ENCODE measurements around the gene COLQ. TPM values are rescaled to one million over a fixed set of nuclear protein-coding genes. Genes with fewer than 3 reads are reported as not detected.
"Not testable (repeated sequence)": the region's sequence is repeated elsewhere in the genome, so short reads cannot be mapped to it uniquely, and the experiment has no call there.

COLQ gene
- total RNA-seq, 1 donor from 2014 or later = 9.9 TPM

DNA sequence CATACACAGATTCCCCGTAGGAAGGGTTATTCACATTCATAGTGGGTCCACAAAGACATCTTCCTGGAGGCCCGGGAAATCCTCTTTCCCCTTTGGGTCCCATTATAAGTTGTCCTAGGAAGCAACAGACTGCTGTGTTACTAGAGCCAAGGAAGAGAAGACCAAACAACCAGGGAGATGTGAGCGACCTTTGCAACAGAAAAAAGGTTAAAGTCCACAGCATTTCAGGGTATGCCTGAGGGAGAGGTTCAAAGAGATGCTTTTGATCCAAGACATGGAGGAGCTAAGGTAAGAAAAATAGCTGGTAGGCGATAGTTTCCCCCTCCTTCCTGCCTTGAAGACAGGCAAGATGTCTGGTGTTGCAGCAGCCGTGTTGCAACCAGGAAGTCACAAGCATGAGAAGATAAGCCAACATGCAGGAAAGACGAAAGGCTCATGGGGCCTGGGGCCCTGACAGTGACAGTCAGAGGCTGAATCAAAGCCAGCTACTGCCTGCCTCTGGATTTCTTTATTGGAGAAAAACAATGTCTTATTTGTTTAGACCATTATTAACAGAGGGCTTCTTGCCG, 63.2 kb downstream of the COLQ start:
- H3K4me3 Mint-ChIP-seq (ENCODE audit: low read depth) = no peak overlapping the region
- no peak overlapping the region for H3K27ac Mint-ChIP-seq
- H3K4me1 Mint-ChIP-seq (ENCODE audit: low read depth) = no peaks in the 10 kb centered on the region
- no peak for DNase-seq (ENCODE audit: low spot score, unreplicated experiment)
- TF ChIP-seq, protein P1, sequence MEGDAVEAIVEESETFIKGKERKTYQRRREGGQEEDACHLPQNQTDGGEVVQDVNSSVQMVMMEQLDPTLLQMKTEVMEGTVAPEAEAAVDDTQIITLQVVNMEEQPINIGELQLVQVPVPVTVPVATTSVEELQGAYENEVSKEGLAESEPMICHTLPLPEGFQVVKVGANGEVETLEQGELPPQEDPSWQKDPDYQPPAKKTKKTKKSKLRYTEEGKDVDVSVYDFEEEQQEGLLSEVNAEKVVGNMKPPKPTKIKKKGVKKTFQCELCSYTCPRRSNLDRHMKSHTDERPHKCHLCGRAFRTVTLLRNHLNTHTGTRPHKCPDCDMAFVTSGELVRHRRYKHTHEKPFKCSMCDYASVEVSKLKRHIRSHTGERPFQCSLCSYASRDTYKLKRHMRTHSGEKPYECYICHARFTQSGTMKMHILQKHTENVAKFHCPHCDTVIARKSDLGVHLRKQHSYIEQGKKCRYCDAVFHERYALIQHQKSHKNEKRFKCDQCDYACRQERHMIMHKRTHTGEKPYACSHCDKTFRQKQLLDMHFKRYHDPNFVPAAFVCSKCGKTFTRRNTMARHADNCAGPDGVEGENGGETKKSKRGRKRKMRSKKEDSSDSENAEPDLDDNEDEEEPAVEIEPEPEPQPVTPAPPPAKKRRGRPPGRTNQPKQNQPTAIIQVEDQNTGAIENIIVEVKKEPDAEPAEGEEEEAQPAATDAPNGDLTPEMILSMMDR (IDR thresholded peaks at IDR 0.05; ENCODE audit: unreplicated experiment) = no peak
- peaks cover 3% of the 10 kb centered on the region for H3K9me3 Mint-ChIP-seq (ENCODE audit: low read depth)
- H3K27me3 Mint-ChIP-seq = no peaks in the 10 kb centered on the region
- peaks cover 5% of the 10 kb centered on the region for H3K36me3 Mint-ChIP-seq (ENCODE audit: insufficient read depth)

DNA sequence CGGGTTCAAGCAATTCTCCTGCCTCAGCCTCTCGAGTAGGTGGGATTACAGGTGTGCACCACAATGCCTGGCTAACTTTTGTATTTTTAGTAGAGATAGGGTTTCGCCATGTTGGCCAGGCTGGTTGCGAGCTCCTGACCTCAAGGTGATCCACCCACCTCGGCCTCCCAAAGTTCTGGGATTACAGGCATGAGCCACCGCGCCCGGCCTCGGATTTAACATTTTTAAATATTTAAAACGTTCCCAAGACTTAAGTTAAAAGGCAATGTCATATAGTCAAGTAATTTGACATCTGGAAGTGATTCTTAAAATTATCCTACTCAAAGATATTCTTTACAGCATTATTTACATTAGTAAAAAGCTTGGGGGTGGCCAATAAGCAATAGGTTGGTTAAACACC, 64.6 kb downstream of the COLQ start:
- H3K4me3 Mint-ChIP-seq (ENCODE audit: low read depth); H3K4me1 Mint-ChIP-seq (ENCODE audit: low read depth); H3K9me3 Mint-ChIP-seq (ENCODE audit: low read depth); DNase-seq (ENCODE audit: low spot score, unreplicated experiment); H3K27ac Mint-ChIP-seq; H3K36me3 Mint-ChIP-seq (ENCODE audit: insufficient read depth); H3K27me3 Mint-ChIP-seq: not testable (repeated sequence)

DNA sequence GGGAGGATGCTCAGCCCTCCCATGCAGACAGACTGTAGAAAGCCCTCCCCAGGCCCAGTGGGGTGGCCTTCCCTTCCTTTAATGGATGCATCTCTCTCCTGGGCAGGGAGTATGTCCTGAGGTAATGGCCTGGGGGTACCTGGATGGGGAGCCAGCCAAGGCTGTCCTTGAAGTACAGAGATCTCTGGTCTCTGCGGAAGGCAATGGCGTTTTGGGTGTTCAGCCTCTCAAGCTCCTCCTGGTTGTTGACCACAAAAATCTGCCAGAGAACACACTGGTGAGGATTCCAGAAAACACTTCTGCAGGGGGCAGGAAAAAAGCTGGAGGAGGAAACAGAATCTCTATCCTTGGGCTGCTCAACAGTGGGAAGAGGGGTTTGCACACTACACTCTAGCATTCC, 65.2 kb downstream of the COLQ start:
- Mint-ChIP-seq H3K27me3 (no peaks in the 10 kb centered on the region), H3K9me3 (ENCODE audit: low read depth) (peaks cover 3% of the 10 kb centered on the region), H3K4me3 (ENCODE audit: low read depth) (no peak overlapping the region), H3K4me1 (ENCODE audit: low read depth) (no peaks in the 10 kb centered on the region), H3K36me3 (ENCODE audit: insufficient read depth) (peaks cover 5% of the 10 kb centered on the region), H3K27ac (no peak overlapping the region)
- DNase-seq (ENCODE audit: low spot score, unreplicated experiment) = no peak
- TF ChIP-seq, protein P1 (IDR thresholded peaks at IDR 0.05; ENCODE audit: unreplicated experiment) = no peak

DNA sequence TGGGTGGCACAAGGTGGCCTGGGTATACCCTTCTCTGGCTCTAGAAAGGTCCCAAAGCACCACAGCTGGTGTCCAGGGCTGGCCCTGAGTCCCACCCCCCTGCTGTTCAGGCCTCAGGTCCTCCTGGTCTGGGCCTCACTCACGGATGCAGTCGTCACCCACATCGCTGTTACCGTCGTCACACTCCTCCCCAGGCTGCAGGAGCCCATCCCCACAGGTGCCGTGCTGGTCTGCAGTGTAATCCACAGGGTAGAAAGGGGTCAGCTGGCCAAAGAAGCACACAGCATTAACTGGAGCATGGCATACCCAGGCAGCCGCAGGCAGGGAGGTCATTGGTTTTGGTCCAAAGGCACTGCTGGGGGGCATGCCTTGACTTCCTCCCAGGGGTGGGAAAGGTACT, 65.8 kb downstream of the COLQ start:
- Mint-ChIP-seq H3K36me3 (ENCODE audit: insufficient read depth) (peaks cover 7% of the 10 kb centered on the region), H3K4me3 (ENCODE audit: low read depth) (no peak overlapping the region), H3K27ac (no peak overlapping the region), H3K27me3 (no peaks in the 10 kb centered on the region), H3K4me1 (ENCODE audit: low read depth) (no peaks in the 10 kb centered on the region), H3K9me3 (ENCODE audit: low read depth) (peaks cover 3% of the 10 kb centered on the region)
- DNase-seq (ENCODE audit: low spot score, unreplicated experiment) = no peak
- TF ChIP-seq, protein P1 (IDR thresholded peaks at IDR 0.05; ENCODE audit: unreplicated experiment) = no peak

DNA sequence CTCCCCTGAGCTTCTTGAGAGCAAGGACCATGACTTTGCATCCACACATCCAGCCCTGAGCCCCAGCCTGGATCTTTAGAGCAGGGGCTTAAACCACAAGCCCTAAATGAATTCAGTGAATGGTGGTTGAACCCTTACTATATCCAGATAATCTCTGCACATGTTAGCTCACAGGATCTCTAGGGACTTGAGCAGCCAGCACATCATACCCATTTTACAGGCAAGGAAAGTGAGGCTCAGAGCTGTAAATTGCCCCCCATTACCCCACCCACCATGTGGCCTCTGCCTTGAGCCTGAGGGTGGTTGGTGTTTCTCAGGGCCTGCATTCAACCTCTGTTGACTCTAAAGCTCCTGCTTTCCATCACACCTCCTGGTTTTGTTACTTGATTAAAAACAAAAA, 66.5 kb downstream of the COLQ start:
- DNase-seq (ENCODE audit: low spot score, unreplicated experiment) = no peak
- Mint-ChIP-seq H3K4me1 (ENCODE audit: low read depth) (no peaks in the 10 kb centered on the region), H3K27me3 (no peaks in the 10 kb centered on the region), H3K27ac (no peak overlapping the region), H3K36me3 (ENCODE audit: insufficient read depth) (peaks cover 7% of the 10 kb centered on the region), H3K4me3 (ENCODE audit: low read depth) (no peak overlapping the region), H3K9me3 (ENCODE audit: low read depth) (peaks cover 3% of the 10 kb centered on the region)
- TF ChIP-seq, protein P1 (IDR thresholded peaks at IDR 0.05; ENCODE audit: unreplicated experiment) = no peak

DNA sequence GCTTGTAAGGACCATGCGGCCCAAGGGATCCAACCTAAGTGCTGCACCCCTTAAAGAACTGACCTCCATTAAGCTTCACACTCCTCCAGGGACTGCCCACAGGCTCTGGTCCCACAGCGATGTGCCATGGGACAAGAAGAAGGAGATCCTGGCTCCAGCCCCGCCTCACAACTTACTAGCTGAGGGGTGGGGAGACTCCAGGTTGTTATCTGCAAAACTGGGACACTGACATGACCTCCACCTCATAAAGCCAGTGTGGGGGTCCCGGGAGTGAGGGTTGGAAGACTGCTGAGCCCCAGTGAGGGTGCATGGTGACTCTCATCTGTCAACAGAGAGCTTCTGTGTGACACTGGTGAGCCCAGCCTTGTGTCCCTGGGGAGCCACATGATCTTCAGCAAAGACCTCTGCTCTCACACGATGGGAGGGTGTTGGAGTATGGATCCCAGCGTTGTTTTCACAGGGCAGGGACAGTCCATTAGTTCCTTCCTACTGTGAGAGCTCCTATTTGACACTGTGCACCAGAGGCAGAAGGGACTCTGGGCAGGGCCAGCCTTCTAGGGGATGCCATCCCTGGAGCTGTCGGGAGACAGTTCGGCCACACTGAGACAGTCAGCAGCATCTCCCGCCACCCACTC, 67.4 kb downstream of the COLQ start:
- DNase-seq (ENCODE audit: low spot score, unreplicated experiment) = no peak
- H3K36me3 Mint-ChIP-seq (ENCODE audit: insufficient read depth) = peaks cover 6% of the 10 kb centered on the region
- H3K27ac Mint-ChIP-seq = no peak overlapping the region
- TF ChIP-seq, protein P1 (IDR thresholded peaks at IDR 0.05; ENCODE audit: unreplicated experiment) = no peak
- peaks cover 3% of the 10 kb centered on the region for H3K9me3 Mint-ChIP-seq (ENCODE audit: low read depth)
- no peak overlapping the region for H3K4me3 Mint-ChIP-seq (ENCODE audit: low read depth)
- H3K27me3 Mint-ChIP-seq = no peaks in the 10 kb centered on the region
- no peaks in the 10 kb centered on the region for H3K4me1 Mint-ChIP-seq (ENCODE audit: low read depth)

All from progenitor cell of endocrine pancreas (in vitro differentiated cells).